IPS DF 6.9 (cell line): ENCODE data around the gene CCNY.

ENCODE experiments used
- DNase-seq: peaks from one replicate; pipeline ENCODE4 v3.0.0-alpha.2; 2013; ENCODE audit warnings: low read depth, low spot score
- H3K27ac ChIP-seq: one replicate; pipeline ENCODE4 v1.5.1; 2013; ENCODE audit warnings: low read length, control low read depth
- H3K27me3 ChIP-seq: 2 replicates; pipeline ENCODE4 v1.6.1; 2013; ENCODE audit warnings: mild to moderate bottlenecking, low read length; ENCODE audit not compliant: control insufficient read depth, insufficient read depth
- H3K36me3 ChIP-seq: 2 replicates; pipeline ENCODE4 v1.6.1; 2013; ENCODE audit warnings: low read length; ENCODE audit not compliant: control insufficient read depth, insufficient read depth
- H3K4me1 ChIP-seq: 2 replicates; pipeline ENCODE4 v1.6.1; 2013; ENCODE audit warnings: low read length; ENCODE audit not compliant: control insufficient read depth, insufficient read depth
- H3K4me3 ChIP-seq: 2 replicates; pipeline ENCODE4 v1.5.1; 2013; ENCODE audit warnings: mild to moderate bottlenecking, low read length
- H3K9me3 ChIP-seq: 2 replicates; pipeline ENCODE4 v1.6.1; 2013; ENCODE audit warnings: low read length, inconsistent platforms; ENCODE audit not compliant: control insufficient read depth, insufficient read depth
- WGBS: extraction: QIAGEN DNeasy Blood & Tissue Kit; methylation state at CpG from one replicate; pipeline ENCODE4 v1.1.7; 2013; ENCODE audit warnings: mixed read lengths, missing lambda C conversion rate; ENCODE audit not compliant: insufficient read length, insufficient coverage; 5-methylcytosine and 5-hydroxymethylcytosine counted together

CCNY gene

DNA sequence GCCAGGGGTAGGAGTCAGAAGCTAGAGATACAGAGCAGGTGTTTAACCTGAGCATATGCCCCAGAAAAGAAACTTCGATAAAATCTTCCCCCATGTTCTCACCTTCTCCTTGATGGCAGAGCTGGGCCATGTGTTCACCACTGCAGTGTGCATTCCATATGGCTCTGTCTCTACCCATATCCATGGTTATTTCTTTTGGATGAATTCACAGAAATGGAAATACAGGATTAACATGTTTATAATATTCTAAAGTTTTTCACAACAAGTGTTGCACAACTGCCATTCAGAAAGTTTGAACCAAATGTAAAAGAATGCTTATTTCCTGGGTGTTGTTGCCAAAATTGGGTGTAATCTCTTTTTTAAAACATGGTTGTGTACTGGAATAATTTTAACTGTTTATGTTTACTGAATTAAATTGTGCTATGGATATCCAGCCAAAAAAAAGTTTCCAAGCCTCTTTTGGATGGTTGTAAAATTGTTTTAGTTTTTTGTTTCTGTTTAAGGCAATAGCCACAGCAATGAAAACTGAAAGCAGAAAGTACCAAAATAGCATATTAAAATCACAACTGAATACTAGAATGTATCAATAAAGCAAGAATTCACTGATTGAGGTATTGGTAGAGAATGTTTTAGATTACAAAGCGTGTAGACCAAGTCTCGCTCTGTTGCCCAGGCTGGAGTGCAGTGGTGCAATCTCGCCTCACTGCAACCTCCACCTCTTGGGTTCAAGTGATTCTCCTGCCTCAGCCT, 19.9 kb upstream of the CCNY start:
- H3K4me3 ChIP-seq: no peak overlapping the region
- no peaks in the 10 kb centered on the region for H3K4me1 ChIP-seq
- no peak for DNase-seq
- WGBS: no CpG with 5 or more reads among the region's 4 CpGs
- no peaks in the 10 kb centered on the region; the same call in 1 of the 2 replicates for H3K9me3 ChIP-seq
- H3K27me3 ChIP-seq: no peaks in the 10 kb centered on the region
- no peak overlapping the region for H3K27ac ChIP-seq
- no peaks in the 10 kb centered on the region for H3K36me3 ChIP-seq

DNA sequence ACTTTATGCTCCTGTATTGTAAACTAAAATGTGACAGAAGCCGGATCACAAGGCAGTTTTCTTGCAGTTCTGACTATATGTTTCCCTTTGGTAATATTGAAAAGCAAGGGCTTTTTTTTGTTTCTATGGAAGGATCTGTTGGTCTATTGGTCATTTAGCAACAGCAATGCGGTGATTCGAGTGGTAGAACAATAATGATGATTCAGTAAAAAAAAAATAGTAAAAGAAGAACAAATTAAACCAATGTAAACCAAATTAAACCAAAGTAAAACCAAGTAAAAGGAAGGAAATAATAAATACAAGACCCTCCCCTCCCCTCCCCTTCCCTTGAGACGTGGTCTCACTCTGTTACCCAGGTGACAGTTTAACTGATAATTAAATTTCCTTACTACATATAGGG, 17.8 kb upstream of the CCNY start:
- no peaks in the 10 kb centered on the region; the same call in 1 of the 2 replicates for H3K9me3 ChIP-seq
- H3K27me3 ChIP-seq: no peaks in the 10 kb centered on the region
- DNase-seq: no peak
- no peak overlapping the region for H3K27ac ChIP-seq
- H3K4me3 ChIP-seq: no peak overlapping the region
- no peaks in the 10 kb centered on the region for H3K4me1 ChIP-seq
- WGBS: no CpG with 5 or more reads among the region's 4 CpGs
- H3K36me3 ChIP-seq: no peaks in the 10 kb centered on the region

DNA sequence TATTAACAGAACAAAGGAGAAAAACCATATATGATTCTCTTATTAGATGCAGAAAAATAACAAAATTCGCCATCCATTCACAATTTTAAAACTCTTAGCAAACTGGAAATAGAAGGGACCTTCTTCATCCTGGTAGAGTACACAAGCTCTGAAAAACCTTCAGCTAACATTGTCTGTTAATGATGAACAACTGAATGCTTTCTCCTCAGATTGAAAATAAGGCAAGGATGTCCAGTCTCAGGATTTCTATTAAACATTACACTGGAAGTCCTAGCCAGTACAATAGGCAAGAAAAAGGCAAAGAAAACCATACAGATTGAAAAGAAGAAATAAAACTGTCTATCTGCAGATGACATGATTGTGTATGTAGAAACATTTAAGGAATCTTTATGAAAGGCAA, 16.0 kb upstream of the CCNY start:
- Histone ChIP-seq H3K27me3 (no peaks in the 10 kb centered on the region), H3K36me3 (no peaks in the 10 kb centered on the region), H3K9me3 (no peaks in the 10 kb centered on the region), H3K4me1 (no peaks in the 10 kb centered on the region), H3K27ac (no peak overlapping the region), H3K4me3 (no peak overlapping the region)
- no peak for DNase-seq
- no CpG with 5 or more reads among the region's 1 CpG for WGBS

DNA sequence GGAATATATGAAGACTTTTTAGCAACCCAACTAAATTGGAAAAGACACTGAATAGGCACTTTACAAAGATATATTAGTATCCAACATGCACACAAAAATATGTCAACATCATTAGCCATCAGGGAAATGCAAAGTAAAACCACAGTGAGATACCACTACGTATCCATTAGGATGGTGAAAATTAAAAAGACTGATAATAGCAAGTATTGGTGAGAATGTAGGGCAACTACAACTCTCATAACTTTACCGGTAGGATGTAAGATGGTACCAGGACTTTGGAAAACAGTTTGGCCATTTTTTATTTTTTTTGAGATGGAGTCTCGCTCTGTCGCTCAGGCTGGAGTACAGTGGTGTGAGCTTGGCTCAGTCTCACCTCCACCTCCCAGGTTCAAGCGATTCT, 13.7 kb upstream of the CCNY start:
- H3K4me1 ChIP-seq: no peaks in the 10 kb centered on the region

DNA sequence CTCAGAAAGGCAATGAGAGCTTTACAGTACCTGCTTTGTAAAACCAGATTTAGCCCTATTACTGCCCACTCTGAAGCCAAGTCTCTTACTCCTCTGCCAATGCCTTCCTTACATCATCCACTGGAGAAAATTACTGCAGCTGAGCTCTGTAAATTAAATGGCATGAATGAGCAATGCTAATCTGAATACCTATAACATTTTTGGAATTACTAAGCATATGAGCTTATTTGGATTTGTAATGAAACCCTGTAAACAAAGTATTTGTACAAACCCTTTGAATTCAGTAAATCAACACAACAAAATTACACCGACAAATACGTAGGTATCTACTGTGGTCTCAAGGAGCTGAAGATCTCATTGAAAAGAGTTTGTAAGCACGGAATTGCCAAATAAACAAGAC, 12.1 kb upstream of the CCNY start:
- no peak overlapping the region for H3K27ac ChIP-seq
- WGBS: no CpG with 5 or more reads among the region's 3 CpGs
- no peak overlapping the region for H3K4me3 ChIP-seq
- no peaks in the 10 kb centered on the region for H3K4me1 ChIP-seq
- no peaks in the 10 kb centered on the region for H3K9me3 ChIP-seq
- no peak for DNase-seq
- no peaks in the 10 kb centered on the region for H3K36me3 ChIP-seq
- no peaks in the 10 kb centered on the region for H3K27me3 ChIP-seq

More for the DNA sequence above, 13.7 kb upstream of the CCNY start:
- H3K9me3 ChIP-seq: no peaks in the 10 kb centered on the region
- no peak overlapping the region for H3K4me3 ChIP-seq
- no peaks in the 10 kb centered on the region for H3K27me3 ChIP-seq
- no peak for DNase-seq
- H3K36me3 ChIP-seq: no peaks in the 10 kb centered on the region
- no peak overlapping the region for H3K27ac ChIP-seq
- no CpG with 5 or more reads among the region's 5 CpGs for WGBS

DNA sequence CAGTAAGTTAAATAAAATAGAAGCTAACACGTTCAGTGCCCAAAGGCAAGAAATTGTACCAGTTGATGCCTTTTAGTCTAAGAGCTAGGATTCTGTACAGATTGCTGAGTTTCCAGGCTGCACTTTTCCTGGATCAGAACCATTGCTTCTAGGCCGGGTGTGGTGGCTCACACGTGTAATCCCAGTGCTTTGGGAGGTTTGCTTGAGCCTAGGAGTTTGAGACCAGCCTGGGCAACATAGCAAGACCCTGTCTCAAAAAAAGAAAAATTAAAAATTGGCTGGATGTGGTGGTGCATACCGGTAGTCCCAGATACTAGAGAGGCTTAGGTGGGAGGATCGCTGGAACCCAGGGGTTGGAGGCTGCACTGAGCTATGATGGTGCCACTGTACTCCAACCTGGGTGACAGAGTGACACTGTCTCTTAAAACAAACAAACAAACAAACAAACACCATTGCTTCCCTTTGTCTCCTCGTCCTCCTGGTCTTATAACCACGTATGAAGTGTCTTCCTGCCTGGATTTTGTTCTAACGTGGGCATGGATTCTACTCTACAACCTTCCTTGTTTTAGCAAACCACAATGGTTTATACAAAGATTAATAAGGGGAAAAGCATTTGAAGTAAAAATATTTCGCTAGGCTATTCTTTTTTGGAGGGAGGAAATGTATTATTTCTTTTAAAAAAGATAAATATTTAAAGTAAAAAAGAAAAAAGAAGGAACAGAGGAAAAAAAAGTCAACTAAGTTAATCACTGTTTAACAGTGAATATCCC, 9.7 kb upstream of the CCNY start:
- Histone ChIP-seq H3K4me3 (no peak overlapping the region), H3K36me3 (no peaks in the 10 kb centered on the region), H3K4me1 (no peaks in the 10 kb centered on the region), H3K27ac (no peak overlapping the region), H3K27me3 (no peaks in the 10 kb centered on the region), H3K9me3 (no peaks in the 10 kb centered on the region)
- DNase-seq: no peak
- no CpG with 5 or more reads among the region's 9 CpGs for WGBS

DNA sequence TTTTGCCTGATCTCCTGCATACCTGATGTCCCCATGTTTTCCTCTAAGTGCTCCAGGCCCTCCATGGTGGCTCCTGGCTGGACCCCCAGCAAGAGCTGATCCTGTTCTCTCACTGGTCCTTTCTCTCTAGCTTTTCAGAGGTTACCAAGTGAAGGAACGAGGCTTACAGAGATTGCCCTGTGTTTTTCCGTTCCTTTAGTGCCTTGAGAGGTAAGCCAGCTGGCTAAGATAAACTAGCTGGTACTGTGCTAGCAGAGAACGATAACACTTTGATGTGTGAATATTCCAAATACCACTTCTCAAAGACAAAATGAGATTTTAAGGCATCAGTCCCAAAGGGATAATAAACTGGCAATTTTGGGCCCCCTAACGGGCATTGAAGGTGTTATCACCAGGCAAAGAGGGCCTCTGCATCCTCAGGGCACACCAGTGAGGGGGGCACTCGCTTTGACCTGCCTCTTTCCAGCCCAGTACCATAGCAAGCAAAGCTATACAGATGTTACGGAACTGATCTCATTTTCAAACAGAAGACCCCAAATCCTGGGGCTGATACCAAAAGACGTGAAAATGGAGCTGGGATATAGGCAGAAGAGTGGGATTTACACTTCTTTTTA, 8.4 kb upstream of the CCNY start:
- no peaks in the 10 kb centered on the region for H3K27me3 ChIP-seq
- H3K27ac ChIP-seq: no peak overlapping the region
- no peaks in the 10 kb centered on the region for H3K36me3 ChIP-seq
- no peaks in the 10 kb centered on the region for H3K9me3 ChIP-seq
- WGBS: no CpG with 5 or more reads among the region's 7 CpGs
- H3K4me1 ChIP-seq: no peaks in the 10 kb centered on the region
- no peak overlapping the region for H3K4me3 ChIP-seq
- no peak for DNase-seq

DNA sequence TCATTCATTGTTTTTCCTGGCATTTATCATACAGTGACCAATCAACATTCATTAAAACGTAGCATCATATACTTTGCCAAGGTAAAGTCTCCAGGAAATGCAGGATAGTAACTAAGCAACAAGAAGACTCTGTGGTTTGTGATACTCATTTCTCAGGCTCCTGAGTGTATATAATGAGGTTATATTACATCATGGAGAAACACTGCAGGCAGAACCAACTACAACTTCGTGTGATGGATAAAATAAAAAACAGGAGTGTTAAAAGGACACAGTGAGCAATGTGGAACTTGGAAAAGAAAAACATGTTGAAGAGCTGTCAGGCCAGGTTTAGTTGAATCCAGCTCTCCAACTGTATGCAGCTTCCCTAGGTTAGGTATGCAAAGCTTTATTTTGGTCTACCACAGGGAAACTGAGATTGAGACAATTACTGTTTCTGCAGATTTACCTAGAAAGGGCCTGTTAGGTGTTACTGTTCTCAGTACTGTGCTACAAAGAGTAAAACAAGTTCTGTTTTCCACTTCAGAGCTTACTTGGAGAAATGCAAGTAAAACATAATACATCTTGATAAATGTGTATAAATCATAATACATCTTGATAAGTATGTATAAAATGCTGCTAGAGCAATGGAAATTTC, 7.8 kb upstream of the CCNY start:
- Histone ChIP-seq H3K9me3 (no peaks in the 10 kb centered on the region), H3K4me3 (no peak overlapping the region), H3K27ac (no peak overlapping the region), H3K4me1 (no peaks in the 10 kb centered on the region), H3K27me3 (no peaks in the 10 kb centered on the region), H3K36me3 (no peaks in the 10 kb centered on the region)
- WGBS: no CpG with 5 or more reads among the region's 2 CpGs
- no peak for DNase-seq

DNA sequence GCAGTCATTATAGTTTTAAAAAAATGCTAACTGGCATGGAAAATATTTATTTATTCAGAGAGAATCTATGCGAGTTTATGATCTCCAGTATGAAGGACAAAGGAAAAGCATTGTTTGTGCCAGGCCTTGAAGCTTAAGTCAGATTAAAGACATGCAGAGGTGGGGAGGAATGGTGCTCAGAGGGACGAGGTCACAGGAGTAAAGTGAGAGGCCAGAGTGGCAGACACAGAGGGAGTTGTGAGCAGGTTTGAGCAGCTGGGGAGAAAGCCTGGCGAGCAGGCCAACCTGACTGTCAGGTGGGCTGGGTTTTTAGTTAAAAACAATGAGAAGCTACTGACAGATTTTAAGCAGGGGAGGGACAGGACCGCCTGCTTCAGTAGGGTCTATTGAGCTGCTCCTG, 6.8 kb upstream of the CCNY start:
- no peaks in the 10 kb centered on the region for H3K27me3 ChIP-seq
- no peak overlapping the region for H3K27ac ChIP-seq
- H3K4me3 ChIP-seq: no peak overlapping the region
- H3K9me3 ChIP-seq: no peaks in the 10 kb centered on the region
- no peaks in the 10 kb centered on the region for H3K36me3 ChIP-seq
- DNase-seq: no peak
- H3K4me1 ChIP-seq: no peaks in the 10 kb centered on the region
- no CpG with 5 or more reads among the region's 4 CpGs for WGBS

DNA sequence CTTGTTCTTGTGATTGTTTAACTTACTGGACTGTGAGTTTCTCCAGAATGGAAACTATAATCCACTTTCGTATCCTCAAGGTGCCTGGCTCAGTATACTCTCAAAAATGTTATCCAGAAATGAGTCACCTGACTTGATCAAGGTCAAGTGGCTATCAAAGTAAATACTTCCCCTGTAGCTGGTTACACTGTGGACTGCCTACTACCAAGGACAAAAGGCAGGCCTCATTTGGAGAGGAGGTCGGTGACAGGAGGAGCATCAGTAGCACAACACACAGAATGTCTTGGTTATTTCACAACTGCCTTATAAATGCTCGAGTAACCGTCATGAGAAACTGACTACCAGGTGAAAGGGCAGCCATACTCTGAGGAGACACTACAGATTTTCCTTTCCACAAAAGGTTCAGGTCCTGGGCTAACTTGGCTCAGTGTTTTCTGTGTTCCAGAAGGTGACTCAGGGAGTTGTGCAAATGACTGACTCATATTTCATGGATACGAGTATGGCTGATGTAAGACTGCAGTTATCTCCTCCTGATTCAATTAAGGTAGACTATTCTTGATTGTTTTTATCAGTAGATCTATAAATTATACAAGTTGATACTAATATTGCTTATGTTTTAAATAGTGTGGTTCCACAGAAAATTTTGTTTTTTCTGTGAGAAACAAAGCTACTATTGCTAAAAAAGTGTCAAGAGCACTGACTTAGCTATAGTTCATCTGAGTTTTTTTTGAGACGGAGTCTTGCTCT, 4.2 kb upstream of the CCNY start:
- Histone ChIP-seq H3K27ac (no peak overlapping the region), H3K36me3 (no peaks in the 10 kb centered on the region), H3K4me1 (no peaks in the 10 kb centered on the region; the same call in 1 of the 2 replicates), H3K4me3 (no peak overlapping the region), H3K9me3 (no peaks in the 10 kb centered on the region), H3K27me3 (no peaks in the 10 kb centered on the region)
- no CpG with 5 or more reads among the region's 6 CpGs for WGBS
- no peak for DNase-seq
